ENCODE results near the gene RS1. TPM values are rescaled to one million over a fixed set of nuclear protein-coding genes. Genes with fewer than 3 reads are reported as not detected.

The RS1 gene
- total and polyA plus RNA-seq, 4 donors = not detected

DNA sequence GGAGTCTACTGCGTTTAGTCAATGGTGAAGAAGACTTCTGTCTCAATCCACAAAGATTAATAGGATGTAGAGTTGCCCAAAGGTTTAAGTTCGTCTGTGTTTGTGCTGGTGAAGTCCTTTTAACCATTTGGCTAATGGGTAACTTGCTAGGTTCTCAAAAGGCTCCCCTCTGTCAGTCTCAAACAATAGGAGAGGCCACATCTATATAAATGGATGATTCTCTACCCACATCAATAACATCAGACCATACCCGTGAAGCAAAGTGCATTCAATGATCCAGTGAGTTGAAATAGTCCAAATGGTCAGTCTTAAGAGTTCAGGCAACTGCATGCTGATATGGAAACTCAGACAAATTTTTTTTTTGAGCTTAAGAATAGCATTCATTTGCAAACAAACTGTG, 28.1 kb downstream of the RS1 start:
- WGBS = 60% methylated on average over 3 of the region's 3 CpGs
- H3K27me3 ChIP-seq (ENCODE audit: control insufficient read depth in 4 of 4, insufficient read depth in 4 of 4, low read length in 3 of 4) = peaks cover 0 to 2% (median 0%) of the 10 kb centered on the region in 4 donors
- no peak overlapping the region for H3K9ac ChIP-seq (ENCODE audit: low read depth in 1 of 2, low read length in 2 of 2)
- H3K36me3 ChIP-seq (ENCODE audit: control insufficient read depth in 4 of 4, insufficient read depth in 3 of 4, low read depth in 1 of 4, low read length in 3 of 4) = no peaks in the 10 kb centered on the region
- H3K4me3 ChIP-seq (ENCODE audit: low read depth in 1 of 3, low read length in 3 of 3) = no peak overlapping the region
- H3K27ac ChIP-seq (ENCODE audit: low read depth in 1 of 2, low read length in 2 of 2) = no peak overlapping the region
- no peaks in the 10 kb centered on the region for H3K4me1 ChIP-seq (ENCODE audit: control insufficient read depth in 4 of 4, insufficient read depth in 4 of 4, low read length in 3 of 4)
- DNase-seq (ENCODE audit: low spot score) = no peak
- H3K9me3 ChIP-seq (ENCODE audit: control insufficient read depth in 4 of 4, low read length in 3 of 4) = peaks cover 0 to 2% (median 0%) of the 10 kb centered on the region in 4 donors
- TF ChIP-seq TAF1 (conservative IDR thresholded peaks at IDR 0.05) = no peak
- TF ChIP-seq, protein P1, sequence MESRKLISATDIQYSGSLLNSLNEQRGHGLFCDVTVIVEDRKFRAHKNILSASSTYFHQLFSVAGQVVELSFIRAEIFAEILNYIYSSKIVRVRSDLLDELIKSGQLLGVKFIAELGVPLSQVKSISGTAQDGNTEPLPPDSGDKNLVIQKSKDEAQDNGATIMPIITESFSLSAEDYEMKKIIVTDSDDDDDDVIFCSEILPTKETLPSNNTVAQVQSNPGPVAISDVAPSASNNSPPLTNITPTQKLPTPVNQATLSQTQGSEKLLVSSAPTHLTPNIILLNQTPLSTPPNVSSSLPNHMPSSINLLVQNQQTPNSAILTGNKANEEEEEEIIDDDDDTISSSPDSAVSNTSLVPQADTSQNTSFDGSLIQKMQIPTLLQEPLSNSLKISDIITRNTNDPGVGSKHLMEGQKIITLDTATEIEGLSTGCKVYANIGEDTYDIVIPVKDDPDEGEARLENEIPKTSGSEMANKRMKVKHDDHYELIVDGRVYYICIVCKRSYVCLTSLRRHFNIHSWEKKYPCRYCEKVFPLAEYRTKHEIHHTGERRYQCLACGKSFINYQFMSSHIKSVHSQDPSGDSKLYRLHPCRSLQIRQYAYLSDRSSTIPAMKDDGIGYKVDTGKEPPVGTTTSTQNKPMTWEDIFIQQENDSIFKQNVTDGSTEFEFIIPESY (IDR thresholded peaks at IDR 0.05) = no peak
- no peak for TF ChIP-seq GABPA (IDR thresholded peaks at IDR 0.05 in 1 of 2, conservative IDR thresholded peaks at IDR 0.05 in 1 of 2)
- no peak for TF ChIP-seq FOXA2 (IDR thresholded peaks at IDR 0.05)
- no peak for TF ChIP-seq HNF4A (conservative IDR thresholded peaks at IDR 0.05)
- TF ChIP-seq, protein P2, sequence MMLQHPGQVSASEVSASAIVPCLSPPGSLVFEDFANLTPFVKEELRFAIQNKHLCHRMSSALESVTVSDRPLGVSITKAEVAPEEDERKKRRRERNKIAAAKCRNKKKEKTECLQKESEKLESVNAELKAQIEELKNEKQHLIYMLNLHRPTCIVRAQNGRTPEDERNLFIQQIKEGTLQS (IDR thresholded peaks at IDR 0.05) = no peak
- TF ChIP-seq RAD21 (IDR thresholded peaks at IDR 0.05) = no peak
- TF ChIP-seq JUND (IDR thresholded peaks at IDR 0.05) = no peak
- TF ChIP-seq SP1 (IDR thresholded peaks at IDR 0.05) = no peak
- TF ChIP-seq, protein P3, sequence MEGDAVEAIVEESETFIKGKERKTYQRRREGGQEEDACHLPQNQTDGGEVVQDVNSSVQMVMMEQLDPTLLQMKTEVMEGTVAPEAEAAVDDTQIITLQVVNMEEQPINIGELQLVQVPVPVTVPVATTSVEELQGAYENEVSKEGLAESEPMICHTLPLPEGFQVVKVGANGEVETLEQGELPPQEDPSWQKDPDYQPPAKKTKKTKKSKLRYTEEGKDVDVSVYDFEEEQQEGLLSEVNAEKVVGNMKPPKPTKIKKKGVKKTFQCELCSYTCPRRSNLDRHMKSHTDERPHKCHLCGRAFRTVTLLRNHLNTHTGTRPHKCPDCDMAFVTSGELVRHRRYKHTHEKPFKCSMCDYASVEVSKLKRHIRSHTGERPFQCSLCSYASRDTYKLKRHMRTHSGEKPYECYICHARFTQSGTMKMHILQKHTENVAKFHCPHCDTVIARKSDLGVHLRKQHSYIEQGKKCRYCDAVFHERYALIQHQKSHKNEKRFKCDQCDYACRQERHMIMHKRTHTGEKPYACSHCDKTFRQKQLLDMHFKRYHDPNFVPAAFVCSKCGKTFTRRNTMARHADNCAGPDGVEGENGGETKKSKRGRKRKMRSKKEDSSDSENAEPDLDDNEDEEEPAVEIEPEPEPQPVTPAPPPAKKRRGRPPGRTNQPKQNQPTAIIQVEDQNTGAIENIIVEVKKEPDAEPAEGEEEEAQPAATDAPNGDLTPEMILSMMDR (IDR thresholded peaks at IDR 0.05; ENCODE audit: low read depth, low read length, missing input control) = no peak
- no peak for TF ChIP-seq YY1 (IDR thresholded peaks at IDR 0.05)
- TF ChIP-seq, protein P4, sequence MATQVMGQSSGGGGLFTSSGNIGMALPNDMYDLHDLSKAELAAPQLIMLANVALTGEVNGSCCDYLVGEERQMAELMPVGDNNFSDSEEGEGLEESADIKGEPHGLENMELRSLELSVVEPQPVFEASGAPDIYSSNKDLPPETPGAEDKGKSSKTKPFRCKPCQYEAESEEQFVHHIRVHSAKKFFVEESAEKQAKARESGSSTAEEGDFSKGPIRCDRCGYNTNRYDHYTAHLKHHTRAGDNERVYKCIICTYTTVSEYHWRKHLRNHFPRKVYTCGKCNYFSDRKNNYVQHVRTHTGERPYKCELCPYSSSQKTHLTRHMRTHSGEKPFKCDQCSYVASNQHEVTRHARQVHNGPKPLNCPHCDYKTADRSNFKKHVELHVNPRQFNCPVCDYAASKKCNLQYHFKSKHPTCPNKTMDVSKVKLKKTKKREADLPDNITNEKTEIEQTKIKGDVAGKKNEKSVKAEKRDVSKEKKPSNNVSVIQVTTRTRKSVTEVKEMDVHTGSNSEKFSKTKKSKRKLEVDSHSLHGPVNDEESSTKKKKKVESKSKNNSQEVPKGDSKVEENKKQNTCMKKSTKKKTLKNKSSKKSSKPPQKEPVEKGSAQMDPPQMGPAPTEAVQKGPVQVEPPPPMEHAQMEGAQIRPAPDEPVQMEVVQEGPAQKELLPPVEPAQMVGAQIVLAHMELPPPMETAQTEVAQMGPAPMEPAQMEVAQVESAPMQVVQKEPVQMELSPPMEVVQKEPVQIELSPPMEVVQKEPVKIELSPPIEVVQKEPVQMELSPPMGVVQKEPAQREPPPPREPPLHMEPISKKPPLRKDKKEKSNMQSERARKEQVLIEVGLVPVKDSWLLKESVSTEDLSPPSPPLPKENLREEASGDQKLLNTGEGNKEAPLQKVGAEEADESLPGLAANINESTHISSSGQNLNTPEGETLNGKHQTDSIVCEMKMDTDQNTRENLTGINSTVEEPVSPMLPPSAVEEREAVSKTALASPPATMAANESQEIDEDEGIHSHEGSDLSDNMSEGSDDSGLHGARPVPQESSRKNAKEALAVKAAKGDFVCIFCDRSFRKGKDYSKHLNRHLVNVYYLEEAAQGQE (IDR thresholded peaks at IDR 0.05) = no peak
- TF ChIP-seq HNF4G (IDR thresholded peaks at IDR 0.05) = no peak
- no peak for TF ChIP-seq NR2F2 (IDR thresholded peaks at IDR 0.05)
- no peak for TF ChIP-seq RXRA (IDR thresholded peaks at IDR 0.05)
- TF ChIP-seq, protein P5, sequence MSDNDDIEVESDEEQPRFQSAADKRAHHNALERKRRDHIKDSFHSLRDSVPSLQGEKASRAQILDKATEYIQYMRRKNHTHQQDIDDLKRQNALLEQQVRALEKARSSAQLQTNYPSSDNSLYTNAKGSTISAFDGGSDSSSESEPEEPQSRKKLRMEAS (IDR thresholded peaks at IDR 0.05) = no peak

DNA sequence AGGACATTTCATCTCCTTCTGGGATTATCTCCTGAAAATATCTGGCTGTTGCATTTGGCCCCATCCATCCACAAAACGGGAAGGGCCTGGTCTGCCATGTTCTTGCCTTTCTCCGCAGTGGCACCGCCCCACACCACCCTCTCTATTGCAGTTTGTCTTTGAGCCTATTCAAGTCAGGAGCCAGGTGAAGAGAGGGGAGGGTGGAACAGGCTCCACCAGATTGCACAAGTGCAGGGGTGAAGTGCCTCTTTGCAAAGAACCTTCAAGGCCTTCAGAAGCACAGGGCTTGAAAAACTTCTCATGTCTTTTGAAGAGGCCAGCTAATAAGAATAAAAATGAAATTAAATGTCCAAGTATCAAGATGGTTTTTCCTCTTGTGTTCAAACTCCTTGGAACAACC, 28.7 kb downstream of the RS1 start:
- no peak for DNase-seq (ENCODE audit: low spot score)
- 95% methylated on average over 3 of the region's 3 CpGs for whole genome bisulfite sequencing
- Histone ChIP-seq H3K9ac (ENCODE audit: low read depth in 1 of 2, low read length in 2 of 2) (no peak overlapping the region), H3K9me3 (ENCODE audit: control insufficient read depth in 4 of 4, low read length in 3 of 4) (peaks cover 0 to 2% (median 0%) of the 10 kb centered on the region in 4 donors), H3K36me3 (ENCODE audit: control insufficient read depth in 4 of 4, insufficient read depth in 3 of 4, low read depth in 1 of 4, low read length in 3 of 4) (no peaks in the 10 kb centered on the region), H3K4me1 (ENCODE audit: control insufficient read depth in 4 of 4, insufficient read depth in 4 of 4, low read length in 3 of 4) (no peaks in the 10 kb centered on the region), H3K4me3 (ENCODE audit: low read depth in 1 of 3, low read length in 3 of 3) (no peak overlapping the region), H3K27me3 (ENCODE audit: control insufficient read depth in 4 of 4, insufficient read depth in 4 of 4, low read length in 3 of 4) (peaks cover 0 to 2% (median 0%) of the 10 kb centered on the region in 4 donors), H3K27ac (ENCODE audit: low read depth in 1 of 2, low read length in 2 of 2) (no peak overlapping the region)
- TF ChIP-seq FOXA1 (IDR thresholded peaks at IDR 0.05) = no peak
- TF ChIP-seq JUND (IDR thresholded peaks at IDR 0.05) = no peak
- no peak for TF ChIP-seq EGR1 (IDR thresholded peaks at IDR 0.05; ENCODE audit: low read depth in 2 of 2)
- TF ChIP-seq FOXA2 (IDR thresholded peaks at IDR 0.05) = no peak
- TF ChIP-seq SP1 (IDR thresholded peaks at IDR 0.05) = no peak
- TF ChIP-seq HNF4A (conservative IDR thresholded peaks at IDR 0.05) = no peak
- TF ChIP-seq, protein P3 (IDR thresholded peaks at IDR 0.05; ENCODE audit: low read depth, low read length, missing input control) = no peak
- TF ChIP-seq, protein P1 (IDR thresholded peaks at IDR 0.05) = no peak
- TF ChIP-seq, protein P2 (IDR thresholded peaks at IDR 0.05) = no peak
